GM13977 (cell line): Measurements from ENCODE around the gene L2HGDH.

ENCODE experiments used
- DNase-seq: peaks from one replicate; pipeline ENCODE4 v3.0.0; 2012; ENCODE audit warnings: low spot score
- in situ Hi-C: fragments of 300-500 bp; cut with MboI; formaldehyde crosslinking; loops from one replicate; pipeline ENCODE4 v1.12.0; 2022; ENCODE audit warnings: low sequenced_read_pairs, low pct_unique_long_range_greater_than_20kb, mixed read lengths, inconsistent platforms; ENCODE audit not compliant: unreplicated experiment
- TF ChIP-seq, protein P1 (sequence below): IDR thresholded peaks from 2 replicates; pipeline ENCODE4 v1.5.1; 2012; ENCODE audit warnings: mild to moderate bottlenecking, control low read depth; ENCODE audit not compliant: insufficient read depth; ENCODE audit errors: extremely low read depth, missing control alignments

The L2HGDH gene

DNA sequence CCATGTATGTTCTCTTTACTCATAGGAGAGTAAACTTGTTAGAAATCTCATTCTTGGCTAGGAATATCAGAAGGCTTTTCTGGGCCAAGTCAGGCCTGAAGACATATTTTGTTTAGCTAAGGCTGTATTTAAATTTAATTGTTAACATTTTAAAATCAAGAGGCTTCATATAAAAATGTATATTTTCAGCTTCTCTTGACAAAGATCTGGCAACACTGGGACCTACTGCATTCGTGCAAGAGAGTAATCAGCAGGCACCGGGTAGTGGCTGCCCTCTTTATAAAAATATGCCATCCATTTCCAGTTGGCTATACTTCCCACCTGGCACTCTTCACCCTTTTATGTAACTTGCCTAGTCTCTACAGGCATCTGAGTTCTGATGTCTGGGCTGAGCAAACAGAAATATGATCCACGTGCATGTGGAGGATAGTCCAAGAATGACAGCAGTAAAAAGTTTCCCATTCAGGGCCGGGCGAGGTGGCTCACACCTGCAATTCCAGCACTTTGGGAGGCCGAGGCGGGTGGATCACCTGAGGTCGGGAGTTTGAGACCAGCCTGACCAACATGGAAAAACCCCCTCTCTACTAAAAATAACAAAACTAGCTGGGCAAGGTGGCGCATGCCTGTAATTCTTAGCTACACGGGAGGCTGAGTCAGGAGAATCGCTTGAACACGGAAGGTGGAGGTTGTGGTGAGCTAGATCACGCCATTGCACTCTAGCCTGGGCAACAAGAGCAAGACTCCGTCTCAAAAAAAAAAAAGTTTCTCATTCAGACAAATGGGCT, 78.7 kb downstream of the L2HGDH start:
- TF ChIP-seq, protein P1, sequence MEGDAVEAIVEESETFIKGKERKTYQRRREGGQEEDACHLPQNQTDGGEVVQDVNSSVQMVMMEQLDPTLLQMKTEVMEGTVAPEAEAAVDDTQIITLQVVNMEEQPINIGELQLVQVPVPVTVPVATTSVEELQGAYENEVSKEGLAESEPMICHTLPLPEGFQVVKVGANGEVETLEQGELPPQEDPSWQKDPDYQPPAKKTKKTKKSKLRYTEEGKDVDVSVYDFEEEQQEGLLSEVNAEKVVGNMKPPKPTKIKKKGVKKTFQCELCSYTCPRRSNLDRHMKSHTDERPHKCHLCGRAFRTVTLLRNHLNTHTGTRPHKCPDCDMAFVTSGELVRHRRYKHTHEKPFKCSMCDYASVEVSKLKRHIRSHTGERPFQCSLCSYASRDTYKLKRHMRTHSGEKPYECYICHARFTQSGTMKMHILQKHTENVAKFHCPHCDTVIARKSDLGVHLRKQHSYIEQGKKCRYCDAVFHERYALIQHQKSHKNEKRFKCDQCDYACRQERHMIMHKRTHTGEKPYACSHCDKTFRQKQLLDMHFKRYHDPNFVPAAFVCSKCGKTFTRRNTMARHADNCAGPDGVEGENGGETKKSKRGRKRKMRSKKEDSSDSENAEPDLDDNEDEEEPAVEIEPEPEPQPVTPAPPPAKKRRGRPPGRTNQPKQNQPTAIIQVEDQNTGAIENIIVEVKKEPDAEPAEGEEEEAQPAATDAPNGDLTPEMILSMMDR: no peak
- in situ Hi-C loops: no loop called here
- DNase-seq: no peak

DNA sequence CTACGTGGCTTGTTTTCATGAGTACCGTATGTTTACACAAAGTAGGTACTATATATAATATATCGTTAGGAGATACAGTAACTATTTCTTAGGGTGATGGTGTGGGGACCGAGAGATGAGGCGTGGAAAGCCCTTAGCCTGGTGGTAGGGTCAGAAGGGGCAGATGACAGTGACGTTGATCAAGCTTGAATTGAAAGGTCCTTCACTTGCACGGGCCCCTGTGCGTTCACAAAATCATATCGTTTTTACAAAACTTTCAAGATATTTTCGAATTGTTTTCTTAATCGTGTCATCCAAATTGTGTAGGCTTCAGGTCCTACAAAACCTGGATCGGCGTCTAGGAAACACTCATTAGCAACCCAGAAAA, 79.8 kb downstream of the L2HGDH start:
- TF ChIP-seq, protein P1: no peak
- in situ Hi-C loops: no loop called here
- DNase-seq: no peak

DNA sequence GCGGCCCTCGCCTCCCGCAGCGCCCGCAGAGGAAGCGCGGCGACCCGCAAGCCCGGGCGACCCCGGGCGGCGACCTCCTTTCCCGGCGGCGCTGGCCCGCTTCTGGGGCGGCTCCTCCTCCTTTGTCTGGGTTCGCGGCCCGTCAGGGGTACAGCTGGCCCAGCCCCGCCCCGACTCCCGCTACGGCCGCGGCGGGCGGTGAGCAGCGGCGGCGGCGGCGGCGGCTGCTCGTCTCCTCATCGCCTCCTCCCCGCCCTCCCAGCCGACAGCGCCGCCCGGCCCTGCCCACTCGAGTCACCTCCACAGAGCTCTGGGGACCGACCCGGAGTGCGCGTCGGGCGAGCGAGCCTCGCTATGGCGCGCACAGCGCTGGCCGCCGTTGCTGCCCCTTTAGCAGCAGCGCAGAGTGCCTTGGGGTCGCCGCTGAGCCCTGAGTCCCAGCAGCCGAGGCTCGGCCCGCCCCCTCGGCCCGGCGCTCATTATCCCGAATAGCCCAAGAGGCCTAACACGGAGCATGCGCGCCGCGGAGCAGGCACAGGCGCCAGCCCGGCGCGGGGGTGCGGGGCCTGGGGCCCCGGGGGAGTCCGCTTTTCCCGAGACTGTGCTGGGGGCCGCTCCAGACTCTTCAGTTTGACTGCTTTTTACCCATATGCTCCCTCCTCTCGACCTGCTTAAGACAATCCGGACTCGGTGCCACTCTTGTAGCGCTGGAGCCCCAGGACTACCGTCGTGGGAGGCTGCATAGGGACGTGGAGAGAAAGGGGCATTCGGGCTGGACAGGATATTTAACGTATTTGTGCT, 80.4 kb downstream of the L2HGDH start, which contains the start of gene SOS2:
Gene SOS2, minus strand, starts transcription at position 104 of the 801 bp plus-strand sequence. CDS start 295 bp downstream, outside the sequence.
- peak; percentile 90 for DNase-seq
- TF ChIP-seq, protein P1: no peak
- in situ Hi-C loops: no loop called here

DNA sequence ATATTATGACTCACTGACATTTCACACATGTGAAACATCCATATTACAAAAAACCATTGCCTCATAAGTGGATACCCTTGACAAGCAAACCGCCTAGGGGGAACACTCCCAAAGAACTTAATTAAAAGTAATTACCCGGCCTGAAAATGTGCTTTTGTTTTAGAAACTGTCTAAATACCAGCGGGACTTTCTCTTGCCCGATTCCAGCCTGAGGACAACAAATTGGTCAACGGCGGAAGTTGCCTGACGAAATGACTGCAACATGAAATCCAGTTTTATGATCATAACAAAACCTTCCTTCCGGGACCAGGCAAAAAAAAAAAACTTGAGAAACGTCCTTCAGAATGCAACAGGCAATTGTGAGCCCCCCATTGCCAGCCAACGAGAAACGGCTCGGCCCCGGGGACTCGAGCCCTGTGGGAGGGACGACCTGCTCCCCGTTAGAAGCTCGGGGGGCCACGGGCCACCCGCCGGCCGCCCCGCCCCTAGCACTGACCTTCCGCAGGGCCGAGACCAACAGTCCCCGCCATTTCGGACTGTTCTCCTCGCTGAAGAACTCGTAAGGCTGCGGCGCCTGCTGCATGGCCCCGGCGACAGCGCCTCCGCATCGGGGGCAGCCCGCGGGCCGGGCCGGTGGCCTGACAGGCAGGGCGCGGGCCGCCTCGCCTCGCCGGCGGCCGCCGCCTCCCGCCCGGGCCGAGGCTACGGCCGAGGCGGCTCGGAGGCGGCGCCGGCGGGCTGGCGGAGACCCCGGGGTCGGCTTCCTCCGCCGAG, 81.1 kb downstream of the L2HGDH start:
- DNase-seq: peak; percentile 56
- TF ChIP-seq, protein P1: no peak
- in situ Hi-C loops: no loop called here

DNA sequence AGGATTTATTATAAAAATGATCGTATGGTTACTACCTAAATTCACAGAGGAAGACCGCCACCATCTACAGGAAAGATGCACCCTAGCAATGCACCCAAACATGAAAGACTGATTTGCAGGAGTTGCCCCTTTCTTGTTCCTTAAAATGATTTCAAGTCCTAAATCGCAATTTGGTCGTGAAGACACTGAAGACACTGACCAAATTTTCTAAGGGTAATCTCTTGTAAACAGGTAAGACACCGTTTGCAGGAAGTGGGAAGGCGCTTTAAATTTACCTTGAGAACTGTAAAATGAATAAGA, 81.7 kb downstream of the L2HGDH start:
- in situ Hi-C loops: no loop called here
- TF ChIP-seq, protein P1: no peak
- no peak for DNase-seq

DNA sequence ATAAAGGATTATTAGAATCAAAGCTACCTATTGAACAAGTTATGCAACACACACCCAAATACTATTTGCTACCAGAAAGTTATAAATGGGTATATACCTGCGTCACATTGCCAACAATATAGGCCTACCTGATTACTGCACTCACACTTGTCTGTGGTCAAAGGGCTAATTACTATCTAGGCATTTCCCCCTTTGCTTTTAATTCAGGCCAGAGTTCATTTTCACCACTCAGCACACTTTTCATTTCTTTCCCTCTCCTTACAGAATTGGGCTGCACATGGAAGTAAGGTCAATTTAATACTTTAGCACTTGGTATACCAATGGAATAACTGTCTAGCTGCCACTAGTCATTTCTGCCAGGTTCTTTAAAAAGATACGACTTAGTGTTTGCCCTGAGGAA, 82.3 kb downstream of the L2HGDH start:
- TF ChIP-seq, protein P1: no peak
- in situ Hi-C loops: no loop called here
- no peak for DNase-seq
